ENCODE measurements around the gene AGPAT3. TPM values are rescaled to one million over a fixed set of nuclear protein-coding genes. Genes with fewer than 3 reads are reported as not detected.
"Not testable (repeated sequence)": the region's sequence is repeated elsewhere in the genome, so short reads cannot be mapped to it uniquely, and the experiment has no call there.

The AGPAT3 gene
- total RNA-seq, 1 donor from 2014 or later, result 34.9 TPM

DNA sequence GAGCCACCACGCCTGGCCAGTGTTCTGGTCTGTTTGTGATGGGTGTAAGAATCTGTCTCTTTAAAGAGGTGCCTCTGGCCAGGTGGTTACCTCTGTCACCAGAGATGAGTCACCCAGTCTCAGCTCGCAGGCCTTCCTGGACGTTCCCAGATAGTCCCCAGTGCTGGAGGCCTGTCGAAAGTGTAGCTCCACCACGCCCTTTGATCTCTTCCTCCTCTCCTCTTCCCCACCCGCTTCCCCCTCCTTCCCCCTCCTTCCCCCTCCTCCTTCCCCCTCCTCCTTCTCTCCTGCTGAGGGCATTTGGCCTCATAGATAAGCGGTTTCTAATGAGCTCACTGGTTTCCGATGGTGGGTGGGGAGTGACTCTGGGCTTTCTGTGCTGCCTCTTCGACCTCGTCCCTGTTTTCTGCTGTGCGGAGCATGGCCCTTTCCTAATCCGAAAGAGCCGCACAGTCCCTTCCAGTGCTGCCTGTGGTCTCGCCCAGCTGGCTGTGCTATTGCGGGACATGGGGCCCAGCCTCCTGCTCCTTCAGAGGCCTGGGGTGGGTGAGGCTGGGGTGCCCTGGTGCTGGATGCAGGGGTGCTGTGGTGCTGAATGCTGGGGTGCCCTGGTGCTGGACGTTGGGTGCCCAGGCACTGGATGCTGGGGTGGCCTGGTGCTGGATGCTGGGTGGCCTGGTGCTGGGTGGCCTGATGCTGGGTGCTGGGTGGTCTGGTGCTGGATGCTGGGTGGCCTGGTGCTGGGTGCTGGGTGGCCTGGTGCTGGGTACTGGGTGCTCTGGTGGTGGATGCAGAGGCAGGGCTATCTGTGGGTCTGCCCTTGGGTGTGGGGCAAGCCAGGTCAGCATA is 19.2 kb downstream of the AGPAT3 start:
- no peak for DNase-seq

DNA sequence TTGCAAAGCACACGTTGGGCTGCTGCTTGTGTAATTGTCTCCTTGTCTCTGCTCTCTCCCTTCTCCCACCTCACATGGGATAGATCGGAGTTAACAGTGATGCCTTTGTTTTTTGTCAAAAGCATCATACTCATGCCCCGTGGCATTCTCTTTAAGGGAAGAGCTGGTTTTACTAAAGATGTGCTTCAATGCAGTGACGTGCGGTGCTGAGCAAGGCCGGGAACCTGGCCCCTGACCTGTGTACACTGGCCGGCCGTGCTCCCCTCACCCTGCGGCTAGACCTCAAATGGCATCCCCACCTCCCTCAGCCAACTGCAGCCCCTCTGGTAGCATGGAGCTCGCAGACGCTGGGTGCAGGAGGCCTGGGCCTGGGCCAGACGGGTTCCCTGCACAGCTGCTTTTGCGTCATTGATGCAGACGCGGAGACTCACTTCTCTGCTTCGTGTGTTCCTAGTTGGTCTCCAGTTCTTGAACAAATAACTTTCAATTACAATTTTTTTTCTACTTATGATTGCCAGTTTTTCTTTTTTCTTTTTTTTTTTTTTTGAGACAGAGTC is 19.9 kb downstream of the AGPAT3 start:
- no peak for DNase-seq

DNA sequence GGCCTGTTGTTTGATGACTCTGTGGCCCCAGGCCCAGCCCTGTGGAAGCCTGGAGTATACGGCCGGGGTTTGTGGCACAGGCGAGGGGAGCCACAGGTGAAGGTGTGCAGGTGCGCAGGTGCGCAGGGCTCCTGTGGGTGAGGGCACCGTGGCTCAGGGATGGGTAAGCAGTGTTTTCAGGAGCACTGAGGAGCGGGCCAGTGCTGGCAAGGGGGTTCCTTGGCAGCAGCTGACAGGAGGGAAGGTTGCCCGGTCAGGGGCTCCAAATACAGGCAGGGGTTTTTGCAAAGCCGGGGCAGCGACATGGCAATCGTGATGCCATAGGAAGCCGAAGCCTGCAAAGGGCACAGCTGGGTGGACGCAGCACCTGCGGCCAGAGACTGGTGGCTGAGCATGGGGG is 20.7 kb downstream of the AGPAT3 start:
- no peak for DNase-seq

DNA sequence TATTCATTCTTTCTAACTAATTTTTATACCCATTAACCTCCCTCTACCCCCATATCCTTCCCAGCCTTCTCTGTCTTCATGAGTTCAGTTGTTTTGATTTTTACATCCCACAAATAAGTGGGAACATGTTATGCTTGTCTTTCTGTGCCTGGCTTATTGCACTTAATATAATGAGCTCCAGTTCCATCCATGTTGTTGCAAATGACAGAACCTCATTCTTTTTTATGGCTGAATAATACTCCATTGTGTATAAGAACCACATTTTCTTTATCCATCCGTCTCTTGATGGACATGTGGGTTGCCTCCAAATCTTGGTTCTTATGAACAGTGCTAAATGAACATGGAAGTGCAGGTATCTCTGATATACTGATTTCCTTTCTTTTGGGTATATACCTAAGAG is 21.5 kb downstream of the AGPAT3 start:
- DNase-seq, result no peak

DNA sequence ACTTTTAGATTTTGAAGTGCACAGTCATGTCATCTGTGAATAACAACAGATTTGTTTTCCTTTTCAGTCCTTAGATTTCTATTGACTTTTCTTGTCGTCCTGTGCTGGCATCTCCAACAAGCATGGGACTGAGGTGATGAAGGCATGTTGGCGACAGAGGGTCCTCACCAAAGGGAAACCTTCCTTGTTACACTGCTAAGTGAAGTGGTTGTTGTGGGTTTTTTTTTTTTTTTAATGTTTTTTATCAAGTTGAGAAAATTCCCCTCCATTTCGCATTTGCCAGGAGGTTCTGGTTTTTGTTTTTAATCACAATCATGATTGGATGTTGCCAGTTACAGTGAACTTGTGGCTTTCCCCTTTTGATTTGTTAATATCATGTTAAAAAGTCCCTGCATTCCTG is 24.0 kb downstream of the AGPAT3 start:
- DNase-seq, result no peak

DNA sequence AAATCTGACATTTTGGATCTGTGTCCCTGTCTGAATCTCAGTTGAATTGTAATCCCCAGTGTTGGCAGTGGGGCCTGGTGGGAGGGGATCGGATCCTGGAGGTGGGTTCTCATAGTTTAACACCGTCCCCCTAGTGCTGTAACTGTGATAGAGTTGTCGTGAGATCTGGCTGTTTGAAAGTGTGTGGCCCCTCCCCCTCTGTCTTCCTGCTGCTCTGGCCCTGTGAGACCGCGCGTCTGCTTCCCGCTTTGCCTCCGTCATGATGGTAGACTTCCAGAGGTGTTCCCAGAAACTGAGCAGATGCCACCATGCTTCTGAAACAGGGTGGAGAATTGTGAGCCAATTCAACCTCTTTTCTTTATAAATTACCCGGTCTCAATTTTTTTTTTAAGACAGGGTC is 25.0 kb downstream of the AGPAT3 start:
- no peak for DNase-seq

DNA sequence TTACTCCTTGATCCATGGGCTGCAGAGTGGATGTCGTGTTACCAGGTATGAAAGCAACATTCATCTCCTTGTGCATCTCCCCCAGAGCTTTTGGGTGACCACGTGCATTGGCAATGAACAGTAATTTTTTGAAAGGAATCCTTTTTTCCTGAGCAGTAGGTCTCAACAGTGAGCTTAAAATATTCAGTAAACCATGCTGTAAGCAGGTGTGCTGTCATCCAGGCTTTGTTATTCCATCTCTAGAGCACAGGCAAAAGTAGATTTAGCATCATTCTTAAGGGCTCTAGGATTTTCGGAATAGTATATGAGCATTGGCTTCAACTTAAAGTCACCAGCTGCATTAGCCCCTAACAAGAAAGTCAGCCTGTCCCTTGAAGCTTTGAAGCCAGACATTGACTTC is 27.3 kb downstream of the AGPAT3 start:
- DNase-seq, result no peak

DNA sequence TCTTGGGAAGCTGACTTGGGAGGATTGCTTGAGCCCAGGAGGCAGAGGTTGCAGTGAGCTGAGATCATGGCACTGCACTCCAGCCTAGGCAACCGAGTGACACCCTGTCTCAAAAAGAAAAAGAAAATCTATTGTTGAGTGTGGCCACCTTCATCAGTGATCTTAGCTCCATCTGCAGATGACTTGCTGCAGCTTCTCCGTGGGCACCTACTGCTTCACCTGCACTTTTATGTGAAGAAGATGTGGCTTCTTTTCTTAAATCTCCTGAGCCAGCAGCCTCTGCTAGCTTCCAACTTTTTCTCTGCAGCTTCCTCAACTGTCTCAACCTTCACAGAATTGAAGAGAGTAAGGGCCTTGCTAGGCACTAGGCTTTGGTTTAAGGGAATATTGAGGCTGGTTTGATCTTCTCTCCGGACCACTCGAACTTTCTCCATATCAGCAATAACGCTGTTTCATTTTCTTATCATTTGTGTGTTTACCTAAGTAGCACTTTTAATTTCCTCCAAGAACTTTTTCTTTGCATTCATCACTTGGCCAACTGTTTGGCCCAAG is 28.0 kb downstream of the AGPAT3 start:
- DNase-seq, result no peak

DNA sequence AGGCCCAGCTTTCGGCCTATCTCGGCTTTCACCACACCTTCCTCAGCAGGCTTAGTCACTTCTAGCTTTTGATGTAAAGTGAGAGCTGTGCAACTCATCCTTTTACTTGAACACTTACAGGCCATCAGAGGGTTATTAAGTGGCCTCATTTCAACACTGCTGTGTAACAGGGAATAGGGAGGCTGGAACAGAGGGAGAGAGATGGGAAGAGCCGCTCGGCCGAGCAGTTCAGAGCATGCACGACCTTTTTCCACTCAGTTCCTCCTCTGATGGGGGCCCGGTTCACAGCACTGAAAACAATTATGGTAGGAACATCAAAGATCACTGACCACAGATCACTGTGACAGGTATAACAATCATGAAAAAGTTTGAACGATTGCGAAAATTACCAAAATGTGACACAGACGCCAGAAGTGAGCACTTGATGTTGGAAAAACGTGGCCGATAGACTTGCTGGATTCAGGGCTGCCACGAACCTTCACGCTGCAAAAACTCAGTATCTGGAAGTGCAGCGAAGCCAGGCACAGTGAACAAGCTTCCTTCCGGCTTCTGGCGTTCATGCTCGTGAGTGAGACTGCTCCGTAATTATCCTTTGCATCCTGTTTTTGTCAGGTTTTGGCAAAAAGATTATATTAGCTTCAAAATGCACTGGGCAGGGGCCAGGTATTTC is 28.6 kb downstream of the AGPAT3 start:
- no peak for DNase-seq

DNA sequence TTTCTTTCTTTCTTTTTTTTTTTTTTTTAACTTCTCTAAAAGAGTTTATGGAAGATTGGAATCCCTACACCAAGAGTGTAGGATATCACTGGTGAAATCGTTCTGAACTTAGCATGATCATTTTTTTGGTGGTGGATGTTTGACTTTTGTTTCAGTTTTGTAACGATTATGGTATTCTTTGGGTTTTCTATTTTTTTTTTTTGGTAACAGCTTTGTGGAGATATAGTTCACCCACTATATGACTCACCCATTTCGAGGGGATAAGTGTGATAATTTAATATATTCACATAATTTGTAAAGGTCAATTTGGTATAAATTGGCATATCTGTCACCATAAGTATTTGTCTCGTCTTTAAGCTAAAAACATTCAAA is 29.2 kb downstream of the AGPAT3 start:
- no peak for DNase-seq

DNA sequence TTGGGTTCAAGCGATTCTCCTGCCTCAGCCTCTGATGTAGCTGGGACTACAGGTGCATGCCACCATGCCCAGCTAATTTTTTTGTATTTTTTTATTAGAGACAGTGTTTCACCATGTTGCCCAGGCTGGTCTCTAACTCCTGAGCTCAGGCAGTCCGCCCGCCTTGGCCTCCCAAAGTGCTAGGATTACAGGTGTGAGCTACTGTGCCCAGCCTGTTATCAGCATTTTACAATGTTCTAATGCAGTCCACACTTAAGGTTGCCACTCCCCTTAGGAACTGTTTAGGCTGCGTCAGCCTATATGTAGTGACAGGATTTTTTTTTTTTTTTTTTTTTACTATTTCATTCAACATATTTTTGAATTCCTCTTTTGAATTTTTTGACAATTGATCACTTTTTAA is 30.2 kb downstream of the AGPAT3 start:
- no peak for DNase-seq

DNA sequence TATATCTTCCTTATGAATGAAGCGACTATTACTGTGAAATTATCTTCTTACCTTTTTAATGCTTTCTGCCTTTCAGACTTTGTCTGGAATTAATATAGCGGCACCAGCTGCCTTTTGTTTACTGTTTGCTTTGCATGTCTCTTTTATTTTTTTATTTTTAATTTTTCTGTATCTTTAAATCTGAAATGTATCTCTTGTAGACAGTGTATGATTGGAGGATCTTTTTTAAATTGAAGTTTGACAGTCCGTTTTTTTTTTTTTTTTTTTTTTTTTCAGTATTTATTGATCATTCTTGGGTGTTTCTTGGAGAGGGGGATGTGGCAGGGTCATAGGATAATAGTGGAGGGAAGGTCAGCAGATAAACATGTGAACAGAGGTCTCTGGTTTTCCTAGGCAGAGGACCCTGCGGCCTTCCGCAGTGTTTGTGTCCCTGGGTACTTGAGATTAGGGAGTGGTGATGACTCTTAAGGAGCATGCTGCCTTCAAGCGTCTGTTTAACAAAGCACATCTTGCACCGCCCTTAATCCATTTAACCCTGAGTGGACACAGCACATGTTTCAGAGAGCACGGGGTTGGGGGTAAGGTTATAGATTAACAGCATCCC is 31.8 kb downstream of the AGPAT3 start:
- not testable (repeated sequence) for DNase-seq

DNA sequence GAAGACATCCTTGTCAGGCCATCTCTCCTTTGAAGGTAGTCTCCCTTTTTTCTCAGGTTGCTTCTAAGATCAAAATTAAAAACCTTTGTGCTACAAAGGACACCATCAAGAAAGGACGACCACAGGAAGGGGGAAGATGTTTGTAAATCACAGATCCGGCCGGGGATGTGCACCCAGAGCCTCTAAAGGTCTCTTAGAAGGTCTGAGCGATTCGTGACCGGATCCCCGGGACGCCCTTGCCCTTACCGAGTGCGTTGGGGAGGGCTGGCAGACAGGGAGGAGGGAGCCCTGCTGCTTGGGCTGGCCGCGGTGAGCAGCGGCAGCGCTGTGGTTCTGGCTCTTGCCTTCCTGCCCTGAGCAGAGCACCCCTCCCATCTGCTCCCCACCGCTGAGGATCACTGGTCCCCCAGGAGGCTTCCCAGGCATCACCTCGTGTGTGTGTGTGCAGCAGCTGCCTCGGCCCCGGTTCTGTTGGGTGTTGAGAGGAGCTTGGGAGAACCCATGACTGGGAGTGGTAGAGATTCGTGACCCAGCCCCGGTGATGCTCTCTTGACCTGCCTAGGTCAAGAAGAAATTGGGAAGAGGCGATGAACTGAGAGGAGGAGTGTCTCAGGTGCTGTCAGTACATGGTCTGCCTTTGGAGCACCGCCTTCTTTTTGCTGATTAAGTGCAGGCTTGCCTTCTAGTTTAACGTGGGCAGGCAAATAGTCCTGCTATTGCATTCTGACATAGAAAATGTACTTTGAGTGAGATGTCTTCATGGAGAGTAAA is 34.5 kb downstream of the AGPAT3 start:
- DNase-seq, result no peak

DNA sequence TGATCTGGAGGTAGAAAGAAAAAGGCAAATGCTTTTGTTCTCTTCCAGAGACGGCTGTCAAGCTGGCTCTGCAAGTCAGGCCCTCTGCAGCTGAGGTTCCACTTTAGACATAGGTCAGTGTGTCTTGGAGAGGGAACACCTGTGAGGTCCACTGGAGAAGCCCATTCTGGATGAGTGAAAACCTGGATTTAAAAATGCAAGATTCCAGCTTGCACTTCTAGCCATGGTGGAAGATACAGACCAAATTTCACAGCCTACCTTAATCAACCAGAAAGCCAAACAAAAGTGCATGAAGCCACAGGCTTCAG is 35.0 kb downstream of the AGPAT3 start:
- no peak for DNase-seq

DNA sequence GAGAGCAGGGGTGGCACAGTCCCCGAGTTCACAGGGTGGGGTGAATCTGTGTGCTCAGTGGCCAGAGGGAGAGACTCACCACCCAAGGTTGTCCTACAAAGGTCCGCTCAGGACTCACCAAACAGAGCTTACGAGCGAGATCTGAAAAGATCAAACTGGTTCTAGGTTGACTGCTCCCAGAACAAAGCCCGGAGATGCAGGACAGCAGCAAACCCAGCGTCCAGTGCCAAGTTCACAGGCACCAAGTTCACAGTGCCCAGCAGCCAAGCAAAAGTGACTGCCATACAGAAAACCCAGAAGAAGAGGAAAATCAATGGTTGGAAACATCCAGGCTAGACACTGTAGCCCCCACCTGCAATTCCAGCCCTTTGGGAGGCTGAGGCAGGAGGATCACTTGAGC is 35.7 kb downstream of the AGPAT3 start:
- no peak for DNase-seq

DNA sequence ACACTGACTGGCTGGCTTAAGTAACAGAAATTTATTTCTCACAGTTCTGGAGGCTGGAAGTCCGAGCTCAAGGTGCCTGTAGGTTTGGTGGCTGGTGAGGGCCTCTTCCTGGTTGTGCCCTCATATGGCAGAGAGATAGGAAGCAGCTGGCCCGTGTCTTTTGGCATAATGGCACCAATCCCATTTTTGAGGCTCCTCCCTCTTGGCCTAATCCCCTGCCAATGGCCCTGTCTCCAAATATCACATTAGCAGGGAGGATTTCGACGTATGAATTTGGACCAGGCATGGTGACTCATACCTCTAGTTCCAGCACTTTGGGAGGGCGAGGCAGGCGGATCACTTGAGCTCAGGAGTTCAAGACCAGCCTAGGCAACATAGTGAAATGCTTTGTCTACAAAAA is 37.4 kb downstream of the AGPAT3 start:
- DNase-seq, result no peak

DNA sequence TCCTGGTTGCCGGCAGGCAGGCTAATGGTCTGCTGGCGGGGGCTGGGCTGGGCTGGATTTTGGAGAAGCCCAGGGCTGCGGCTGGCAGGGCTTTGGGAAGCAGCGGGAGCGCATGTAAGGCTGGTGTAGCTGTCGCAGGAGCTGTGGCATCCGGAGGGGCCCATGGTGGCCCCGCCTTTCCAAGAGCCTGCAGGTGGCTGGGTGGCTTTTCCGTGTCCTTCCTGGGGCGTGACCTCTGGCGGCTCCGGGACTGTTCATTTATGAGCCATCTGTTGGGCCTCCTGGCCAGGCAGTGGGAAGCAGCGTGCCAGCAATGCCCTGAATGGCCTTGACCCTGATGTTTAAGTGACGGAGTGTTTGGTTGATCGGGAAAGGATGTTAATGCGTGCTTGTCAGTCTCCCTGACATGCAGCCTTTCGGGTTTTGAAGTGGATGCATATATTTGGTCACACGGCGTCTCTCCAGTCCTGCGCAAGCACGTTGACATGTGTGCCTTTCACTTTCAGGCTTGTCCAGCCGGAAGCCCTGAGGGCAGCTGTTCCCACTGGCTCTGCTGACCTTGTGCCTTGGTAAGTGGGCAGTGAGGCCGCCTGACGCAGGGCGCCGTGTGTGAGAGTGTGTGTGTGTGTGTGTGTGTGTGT is 38.5 kb downstream of the AGPAT3 start:
- no peak for DNase-seq

DNA sequence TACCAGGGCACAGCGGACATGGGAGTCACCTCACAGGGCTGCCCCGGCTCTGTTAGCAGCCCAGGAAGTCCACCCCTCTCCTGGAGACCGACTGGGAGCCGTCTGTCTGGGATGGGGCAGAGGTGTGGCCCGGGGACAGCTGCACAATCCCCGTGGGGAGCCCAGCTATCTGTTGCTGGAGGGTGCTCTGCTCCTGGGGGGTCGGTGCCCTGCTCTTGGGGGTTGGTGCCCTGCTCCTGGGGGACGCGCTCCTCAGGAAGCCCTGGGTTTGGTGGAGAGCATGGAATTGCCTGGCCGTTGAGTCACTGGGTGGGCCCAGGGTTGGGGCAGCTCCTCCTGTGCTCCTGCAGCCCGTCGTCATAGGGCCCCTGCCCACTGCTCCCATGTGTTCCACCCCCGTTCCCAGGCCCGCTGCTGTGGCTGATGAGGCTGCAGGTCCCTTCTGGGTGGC is 39.3 kb downstream of the AGPAT3 start:
- DNase-seq, result no peak

DNA sequence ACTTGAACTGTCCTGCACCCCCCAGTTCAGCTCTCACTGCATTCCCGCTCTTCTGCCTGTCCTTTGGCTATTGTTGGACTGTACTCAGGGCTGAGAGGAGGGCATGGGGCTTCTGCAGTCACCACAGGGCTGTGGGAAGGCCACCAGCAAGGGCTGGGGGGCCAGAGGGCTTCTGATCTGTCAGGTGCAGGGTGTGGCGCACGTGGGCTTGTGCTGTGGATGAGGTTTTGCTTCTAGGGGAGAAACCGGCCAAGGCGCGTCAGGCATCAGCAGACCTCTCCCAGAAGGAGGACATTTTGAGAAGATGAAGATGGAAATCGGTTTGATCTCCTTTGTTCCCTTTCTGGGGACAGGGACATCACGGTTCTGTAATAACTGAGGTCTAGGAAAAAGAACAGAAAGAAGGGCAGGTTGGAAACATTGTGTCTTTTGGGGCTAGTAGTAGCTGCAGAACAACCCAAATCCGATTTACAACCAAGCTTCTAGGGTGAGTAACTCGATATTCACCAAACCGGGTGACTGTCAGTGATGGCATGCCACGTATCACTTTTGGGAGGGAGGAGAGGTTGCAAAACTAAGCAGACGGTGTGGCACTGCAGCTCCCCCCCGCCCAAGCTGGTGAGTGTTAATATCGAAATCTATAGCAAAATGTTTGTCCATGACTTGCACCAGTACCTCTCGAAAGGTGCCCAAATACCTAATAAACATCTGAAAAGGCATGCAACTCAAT is 40.9 kb downstream of the AGPAT3 start:
- DNase-seq, result no peak

DNA sequence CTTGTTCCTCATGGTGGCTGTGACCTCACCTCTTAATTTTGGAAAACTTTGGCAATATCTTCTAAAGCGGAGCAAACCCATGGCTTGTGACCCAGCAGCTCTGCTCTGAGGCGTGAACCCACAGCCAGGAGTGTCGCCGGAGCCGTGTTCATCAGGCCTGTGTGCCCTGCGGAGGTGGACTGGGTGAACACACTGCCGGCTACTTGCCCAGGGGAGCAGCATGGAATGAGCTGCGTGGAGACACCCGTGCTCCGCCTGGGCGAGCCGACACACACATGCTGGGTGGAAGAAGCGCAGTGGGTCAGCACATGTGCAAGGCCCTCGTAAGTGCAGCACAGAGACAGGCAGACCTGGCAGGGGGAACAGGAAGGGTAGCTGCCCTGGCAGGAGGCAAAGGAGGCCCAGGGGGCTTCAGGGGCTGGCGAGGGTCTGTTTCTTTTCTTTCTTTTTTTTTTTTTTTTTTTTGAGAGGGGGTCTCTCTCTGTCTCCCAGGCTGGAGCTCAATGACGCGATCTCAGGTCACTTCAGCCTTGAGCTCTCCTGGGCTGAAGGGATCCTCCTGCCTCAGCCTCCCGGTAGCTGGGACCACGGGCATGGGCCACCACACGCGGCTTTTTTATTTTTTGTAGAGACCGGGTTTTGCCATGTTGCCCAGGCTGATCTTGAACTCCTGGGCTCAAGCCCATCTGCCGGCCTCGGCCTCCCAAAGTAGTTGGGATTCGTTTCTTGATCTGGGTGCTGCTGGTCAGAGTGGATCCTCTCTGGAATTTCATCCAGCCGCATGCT is 41.8 kb downstream of the AGPAT3 start:
- DNase-seq, result no peak

Data from occipital lobe (tissue), 2 donors.